CD4-positive, alpha-beta T cell treated with Interleukin-6 at 100 ng/mL for 8 hours (primary cell): ENCODE data around the gene UBL4B.

Experiments
- DNase-seq: peaks from one replicate; pipeline ENCODE4 v3.0.0-alpha.2; 2020; ENCODE audit warnings: mixed read lengths, low spot score

Gene UBL4B

DNA sequence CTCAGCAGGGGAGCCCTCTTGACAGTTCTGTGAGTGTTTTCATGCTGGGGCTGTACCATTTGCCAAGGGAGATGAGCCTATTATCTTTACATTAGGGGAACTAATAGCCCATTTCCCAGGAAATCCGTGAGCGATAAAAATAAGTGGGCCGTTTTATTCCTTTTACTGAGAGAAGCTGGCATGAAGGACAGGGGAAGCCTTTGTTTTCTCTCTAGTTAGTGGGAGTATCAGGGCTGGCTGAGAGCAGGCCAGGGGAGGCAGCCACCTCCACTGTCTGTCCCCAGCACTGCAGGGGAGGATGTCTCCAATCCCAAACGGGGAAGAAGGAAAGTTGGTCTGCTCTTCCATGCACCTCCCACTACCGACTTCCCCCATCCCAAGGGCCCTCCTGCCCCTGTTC, 2.5 kb downstream of the UBL4B start:
- DNase-seq, result no peak

DNA sequence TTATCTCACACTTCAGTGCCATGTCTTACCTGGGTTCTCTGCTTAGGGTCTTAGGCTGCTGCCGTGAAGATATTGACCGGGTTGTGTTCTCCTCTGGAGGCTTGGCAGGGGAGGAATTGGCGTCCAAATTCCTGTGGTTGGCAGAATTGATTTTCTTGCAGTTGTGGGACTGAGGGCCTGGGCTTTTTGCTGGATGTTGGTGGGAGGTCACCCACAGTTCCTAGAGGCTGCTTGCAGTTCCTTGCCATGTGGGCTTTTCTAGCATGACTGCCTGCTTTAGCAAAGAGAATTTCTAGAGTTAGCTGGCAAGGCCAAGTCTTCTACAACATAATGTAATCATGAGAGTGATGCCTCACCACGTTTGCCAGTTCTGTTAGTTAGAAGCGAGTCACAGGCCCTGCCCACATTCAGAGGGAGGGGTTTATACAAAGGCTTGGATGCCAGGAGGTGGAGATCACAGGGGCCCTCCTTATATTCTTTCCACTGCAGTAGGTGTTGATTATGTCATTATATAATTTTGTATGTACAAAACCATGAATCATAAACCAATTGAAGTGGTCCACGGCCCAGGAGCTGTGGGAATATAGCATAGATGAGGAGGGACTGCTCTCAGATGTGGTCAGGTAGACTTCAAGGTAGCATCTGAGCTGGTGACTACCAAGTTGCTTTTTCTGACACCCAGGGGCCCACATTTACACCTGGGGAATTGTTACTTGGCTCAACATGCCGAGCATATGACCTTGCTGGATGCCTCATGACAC, 6.6 kb downstream of the UBL4B start:
- DNase-seq, result no peak

DNA sequence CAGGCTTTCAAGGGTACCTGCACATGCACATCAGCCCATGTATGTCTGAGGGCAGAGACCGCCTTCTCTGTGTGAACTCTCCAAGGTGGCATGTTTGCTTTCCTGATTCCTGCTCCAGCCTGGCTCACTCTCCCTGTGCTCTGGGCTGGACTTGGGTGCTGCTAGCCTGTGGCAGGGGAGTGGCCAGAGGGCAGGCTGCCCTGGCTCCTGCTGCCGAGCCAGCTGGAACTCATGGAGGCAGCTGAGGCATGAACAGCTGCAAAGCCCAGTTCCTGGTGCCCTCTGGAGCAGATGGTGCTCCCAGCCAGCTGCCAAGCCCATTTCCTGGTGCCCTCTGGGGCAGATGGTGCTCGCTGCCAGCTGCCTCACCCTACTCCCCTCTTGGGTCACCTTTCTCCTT, 7.6 kb downstream of the UBL4B start:
- no peak for DNase-seq

DNA sequence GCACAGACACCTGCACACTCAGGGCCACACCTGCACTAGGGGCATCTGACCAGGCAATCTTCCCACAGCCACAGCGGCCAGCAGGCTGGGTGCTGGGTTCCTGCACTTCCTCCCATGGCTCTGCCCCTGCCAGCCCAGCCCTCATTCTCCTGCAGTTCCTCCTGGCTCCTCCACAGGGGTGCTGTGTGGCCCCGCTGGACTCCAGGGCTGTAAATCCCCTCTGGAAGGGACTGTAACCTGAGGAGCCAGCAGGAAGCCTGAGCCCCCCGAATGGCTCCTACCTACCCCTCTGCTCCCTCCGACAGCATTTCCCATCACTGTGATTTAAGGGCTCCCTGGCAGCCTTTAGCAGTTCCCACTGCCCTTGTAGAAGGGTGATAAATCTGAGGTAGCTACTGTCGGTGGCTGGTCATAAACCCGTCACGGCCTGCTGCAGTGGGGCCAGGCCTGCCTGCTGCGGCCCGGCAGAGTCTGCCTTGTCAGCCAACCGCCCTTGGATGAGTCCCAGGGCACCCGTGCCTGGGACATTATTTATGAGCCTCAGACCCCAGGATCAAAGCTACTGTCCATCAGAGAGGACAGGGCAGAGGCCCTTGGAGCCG, 8.8 kb downstream of the UBL4B start:
- DNase-seq, result no peak

DNA sequence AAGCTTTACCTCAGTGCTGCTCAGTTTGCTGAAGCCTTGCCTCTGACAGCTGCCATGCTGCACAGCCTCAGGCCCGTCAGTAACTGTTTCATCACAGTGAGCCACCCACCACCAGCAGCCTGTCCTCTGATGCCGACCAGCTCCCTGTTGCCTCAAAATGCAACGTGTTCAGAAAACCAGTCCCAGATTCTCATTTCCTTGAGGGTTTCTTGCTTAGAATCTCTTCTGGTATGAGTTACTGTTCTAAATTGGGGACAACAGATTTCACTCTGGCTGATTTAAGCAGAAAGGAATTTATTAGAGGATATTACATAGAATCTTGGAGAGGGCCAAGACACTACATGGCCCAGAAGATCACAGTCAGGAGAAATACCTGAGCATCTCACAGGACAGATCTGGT, 11.0 kb downstream of the UBL4B start:
- no peak for DNase-seq

DNA sequence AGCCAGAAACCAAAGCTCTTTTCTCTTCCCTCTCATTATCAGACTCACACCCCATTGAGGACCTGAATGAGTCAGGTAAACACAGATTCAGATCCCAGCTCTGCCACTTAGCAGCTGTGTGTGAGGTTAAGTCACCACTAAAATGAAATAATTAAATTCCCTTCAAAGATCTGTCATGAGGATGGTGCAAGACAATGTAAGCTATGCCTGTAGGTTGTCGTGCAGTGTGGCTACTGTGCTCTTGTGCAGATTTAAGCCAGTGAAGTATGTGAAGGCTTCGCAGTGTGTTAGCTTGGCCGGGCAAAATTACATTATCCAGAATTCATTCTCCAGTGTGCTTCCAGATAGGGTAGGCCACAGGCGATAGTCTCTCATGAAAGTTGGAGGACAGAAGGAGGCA, 13.6 kb downstream of the UBL4B start:
- DNase-seq, result no peak

DNA sequence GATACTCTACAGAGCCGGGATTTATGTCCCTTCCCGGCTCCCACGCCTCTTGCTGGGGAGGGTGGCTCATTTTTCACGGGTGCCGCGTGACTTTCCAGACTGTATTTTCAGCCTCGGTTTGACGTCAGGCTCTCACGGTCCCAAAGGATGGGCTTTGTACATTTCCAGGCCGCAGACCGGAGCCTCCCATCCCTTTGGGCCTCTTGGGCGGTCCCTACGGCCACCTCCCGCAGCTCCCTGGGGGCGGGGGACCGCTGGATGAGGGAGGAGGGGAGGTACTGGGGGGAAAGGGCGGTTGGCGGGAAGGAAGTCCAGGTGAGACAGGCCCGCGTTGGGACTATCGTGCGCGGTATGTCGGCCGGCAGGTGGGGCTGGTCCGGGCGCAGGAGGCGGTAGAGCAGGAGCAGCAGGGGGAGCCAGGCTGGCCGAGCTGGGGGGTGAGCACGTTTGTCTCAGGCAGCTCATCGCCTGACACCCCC, 17.9 kb downstream of the UBL4B start:
- DNase-seq, result no peak

DNA sequence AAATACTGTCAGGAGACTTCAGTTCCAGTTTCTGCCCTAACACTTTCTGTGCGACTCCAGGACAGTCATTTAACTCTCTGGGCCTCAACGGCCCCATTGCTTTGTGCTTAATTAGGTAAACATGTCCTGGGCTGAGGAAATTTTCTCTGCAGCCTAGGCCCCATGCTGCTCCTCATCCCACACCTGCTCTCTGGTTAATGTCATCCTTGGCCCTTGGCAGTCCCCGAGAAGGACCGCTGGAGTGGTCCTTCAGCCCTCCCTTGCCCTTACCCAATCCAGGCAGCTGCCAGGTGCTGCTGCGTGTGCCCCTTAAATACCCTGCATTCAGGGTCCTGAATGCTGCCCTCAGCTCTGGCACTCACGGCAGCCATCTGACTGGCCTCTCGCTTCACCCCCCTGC, 18.7 kb downstream of the UBL4B start:
- no peak for DNase-seq

DNA sequence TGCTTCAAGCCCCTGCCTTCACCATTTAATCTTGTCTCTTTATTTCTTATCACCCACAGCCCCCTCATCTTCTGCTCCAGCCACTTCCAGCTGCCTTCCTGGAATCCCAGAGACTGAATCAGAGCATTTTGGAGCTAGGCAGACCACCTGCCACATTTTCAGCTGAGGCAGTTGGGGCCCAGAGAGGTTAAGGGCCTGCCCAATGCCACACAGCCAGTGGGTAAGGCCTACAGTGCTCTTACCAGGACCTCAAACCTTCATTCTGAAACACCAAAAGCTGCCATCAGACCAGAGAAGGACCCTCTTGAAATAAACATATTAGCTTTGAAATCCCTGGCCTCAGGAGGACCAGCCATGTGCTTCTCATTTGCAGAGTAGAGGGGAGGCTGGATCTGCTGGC, 20.4 kb downstream of the UBL4B start:
- DNase-seq, result no peak

DNA sequence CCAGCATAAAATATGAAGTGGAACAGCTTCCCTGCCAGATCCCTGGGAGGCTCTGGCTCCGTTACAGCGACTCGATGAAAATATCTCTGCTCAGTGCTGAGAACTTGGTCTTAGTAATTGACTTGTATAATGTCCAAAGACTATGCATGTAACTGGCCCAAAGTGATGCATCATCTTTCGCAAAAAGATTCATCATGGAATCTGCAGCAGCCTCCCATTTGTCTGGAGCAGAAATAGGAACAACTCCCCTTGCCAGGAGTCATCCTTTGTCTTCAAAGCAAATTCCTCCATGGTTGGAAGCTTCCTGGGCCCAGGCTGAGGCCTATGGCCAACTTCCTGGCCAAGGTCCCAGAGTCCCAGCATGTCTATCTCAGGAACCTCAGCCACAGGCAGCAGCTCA, 21.2 kb downstream of the UBL4B start:
- no peak for DNase-seq

DNA sequence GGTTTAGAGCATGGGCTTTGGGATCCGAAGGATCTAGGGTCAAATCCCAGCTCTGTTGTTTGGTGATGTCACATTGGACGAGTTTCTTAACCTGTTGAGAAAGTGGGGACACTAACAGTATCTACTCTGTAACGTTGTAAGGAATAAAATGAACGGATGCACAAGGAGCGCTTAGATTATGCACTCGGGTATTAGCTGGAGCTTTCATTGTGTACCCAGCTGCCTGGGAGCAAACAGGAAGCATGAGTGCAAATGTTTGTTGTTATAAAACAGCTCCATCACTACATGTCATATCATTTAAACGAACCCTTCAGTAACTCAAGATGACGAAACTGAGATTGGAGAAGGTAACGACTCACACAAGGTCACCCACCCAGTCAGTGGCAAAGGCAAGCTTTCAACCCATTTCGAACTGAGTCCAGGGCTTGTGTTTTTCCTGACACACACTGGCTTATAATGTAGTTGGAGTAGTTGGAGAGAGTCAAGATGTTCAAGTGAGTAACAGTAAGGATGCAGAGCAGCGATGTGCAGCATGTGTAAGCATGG, 21.9 kb downstream of the UBL4B start:
- DNase-seq, result no peak

DNA sequence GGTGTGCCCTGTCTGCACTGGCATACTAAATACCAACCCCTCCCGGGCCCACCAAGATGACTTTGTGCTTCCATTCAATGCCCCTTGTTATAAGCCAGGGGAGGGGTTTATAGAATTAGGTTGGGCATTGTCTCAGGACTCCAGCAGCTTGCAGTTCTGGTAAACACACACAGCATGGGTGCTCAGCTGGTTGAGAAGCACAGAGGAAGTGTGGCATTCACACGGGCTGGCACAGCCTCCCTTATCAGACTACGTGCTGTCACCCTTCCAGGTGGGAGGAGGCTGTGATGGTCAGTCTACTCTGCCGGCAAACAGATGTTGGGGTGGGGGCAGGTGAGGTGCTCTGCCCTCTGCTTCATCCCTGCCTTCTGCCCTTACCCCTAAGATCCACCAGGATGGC, 23.0 kb downstream of the UBL4B start:
- no peak for DNase-seq

DNA sequence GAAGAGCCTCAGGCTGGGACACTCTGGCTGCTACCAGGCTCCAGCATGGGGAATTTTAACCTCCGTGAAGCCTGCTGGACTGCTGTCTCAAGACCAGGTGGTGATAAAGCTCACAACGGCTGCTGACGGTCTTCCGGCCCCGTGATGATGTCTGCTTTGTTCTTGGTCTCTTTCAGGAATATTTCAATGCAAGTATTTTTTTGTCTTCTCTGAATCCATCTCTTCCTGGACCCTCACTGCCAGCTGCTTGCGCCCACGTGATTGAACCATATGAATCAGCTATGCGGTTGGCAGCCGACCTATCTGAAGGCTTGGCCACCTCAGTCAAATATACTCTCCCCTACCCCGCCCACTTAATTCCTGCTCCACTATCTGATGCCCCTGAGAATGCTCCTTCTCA, 23.4 kb downstream of the UBL4B start:
- no peak for DNase-seq

DNA sequence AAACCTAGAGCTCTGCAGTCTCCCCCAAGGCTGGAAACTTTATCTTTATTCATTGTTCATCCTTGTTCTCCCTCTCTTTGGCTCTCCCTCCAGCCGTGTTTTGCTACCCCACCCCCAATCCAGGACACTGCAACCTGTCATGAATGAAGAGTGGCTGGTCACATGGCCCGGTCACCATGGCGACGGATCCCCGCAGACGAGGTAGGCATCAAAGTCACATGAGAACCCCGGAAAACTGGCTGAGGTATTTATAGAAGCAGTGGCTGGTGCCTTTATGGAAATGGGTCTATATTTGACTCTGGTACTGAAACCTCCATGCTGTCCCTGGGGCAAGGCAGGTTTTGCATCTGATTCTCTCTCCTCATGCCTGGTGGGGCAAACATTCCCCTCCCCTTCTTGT, 24.7 kb downstream of the UBL4B start:
- no peak for DNase-seq

DNA sequence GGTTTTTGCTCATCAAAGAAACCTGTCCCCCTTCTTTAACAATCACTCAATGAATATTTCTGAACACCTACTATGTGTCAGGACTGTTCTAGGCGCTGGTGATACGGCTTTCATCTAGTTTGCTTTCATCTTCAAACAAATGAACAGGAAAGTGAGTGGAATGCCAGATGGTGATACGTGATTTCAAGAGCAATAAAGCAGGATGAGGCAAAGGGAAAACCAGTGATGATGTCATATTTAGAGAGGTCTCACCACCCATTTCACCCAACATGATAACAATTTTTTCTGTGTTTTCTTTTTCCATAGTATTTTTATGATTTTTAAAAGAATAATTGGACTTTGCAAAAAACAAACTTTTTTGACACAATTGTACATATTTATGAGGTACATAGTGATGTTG, 26.7 kb downstream of the UBL4B start:
- no peak for DNase-seq

DNA sequence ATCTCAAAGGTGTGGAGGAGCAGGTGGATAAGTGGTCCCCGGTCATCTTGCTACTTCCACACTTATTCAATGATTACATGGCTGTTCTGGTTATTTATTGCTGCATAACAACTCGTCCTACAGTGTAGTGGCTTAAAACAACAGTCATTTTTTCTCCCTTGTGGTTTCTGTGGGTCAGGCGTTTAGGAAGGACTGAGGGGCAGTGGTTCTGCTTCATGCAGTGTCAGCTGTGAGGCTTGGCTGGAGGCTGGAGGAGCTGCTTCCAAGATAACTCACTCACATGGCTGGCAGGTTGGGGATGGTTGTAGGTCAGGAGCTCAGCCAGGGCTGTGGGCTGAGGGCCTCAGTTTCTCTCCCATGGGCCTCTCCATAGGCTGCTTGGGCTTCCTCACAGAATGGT, 32.1 kb downstream of the UBL4B start:
- no peak for DNase-seq

DNA sequence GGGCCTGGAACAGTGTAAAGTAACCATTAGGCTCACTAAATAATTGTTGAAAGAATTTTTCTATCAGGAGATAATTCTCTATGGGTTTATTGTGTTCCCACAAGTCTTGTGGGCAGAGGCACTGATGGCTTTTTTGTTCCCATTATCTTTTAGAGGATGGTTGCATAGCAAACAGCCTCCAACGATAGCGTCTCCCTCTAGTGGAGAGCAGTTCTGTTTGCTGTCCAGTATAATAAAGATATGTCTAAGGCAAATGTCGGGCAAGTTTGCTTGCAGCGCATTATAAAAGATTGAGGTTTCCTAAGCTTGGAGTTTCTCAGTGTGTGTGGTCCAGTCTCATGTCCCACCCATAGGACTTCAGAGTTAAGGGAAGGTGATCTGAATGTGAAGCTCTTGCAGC, 36.7 kb downstream of the UBL4B start:
- DNase-seq, result no peak

DNA sequence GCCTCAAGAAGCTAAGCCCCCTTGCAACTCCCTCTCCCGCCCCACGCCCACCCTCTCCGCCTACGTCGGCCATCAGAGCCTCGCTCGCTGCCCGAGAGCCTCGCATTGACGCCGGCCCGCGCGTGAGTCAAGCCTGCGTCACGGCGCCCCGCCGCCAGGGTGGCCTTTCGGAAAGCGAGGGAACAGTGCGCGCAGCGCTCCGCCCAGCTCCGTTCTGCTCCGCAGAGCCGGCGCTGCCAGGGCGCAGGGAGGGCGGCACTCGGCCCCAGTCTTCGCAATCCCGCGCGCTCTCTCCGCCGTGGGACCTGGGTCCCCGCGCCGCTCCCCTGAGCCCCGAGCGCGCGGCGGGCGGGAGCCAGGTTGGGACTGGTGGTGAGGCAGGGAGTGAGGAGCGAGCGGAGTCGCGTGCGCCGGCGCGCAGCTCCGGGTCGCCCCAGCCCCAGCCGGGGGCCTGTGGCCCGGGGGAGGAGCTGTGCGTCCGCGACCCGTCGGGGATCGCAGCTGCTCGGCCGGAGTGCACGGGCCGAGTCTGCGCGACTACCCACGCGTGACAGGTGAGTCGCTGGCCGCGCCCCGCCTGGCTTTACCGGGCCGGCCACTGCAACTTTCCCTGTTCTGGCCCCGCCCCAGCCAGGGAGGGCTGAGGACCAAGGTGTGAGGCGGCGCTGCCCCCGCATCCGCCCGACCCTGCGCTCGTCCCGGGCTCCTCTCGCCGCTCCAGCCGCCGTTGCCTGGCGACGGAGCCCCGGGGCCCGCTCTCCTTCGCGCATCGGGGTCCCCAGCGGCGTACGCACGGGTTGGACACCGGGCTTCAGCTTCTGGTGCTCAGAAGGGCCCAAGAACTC, 38.3 kb downstream of the UBL4B start, which contains the start of gene SLC6A17:
Gene SLC6A17 (plus strand): TSS at position 165 of the 845 bp plus-strand sequence. CDS start 16,436 bp downstream, outside the sequence.
- no peak for DNase-seq

DNA sequence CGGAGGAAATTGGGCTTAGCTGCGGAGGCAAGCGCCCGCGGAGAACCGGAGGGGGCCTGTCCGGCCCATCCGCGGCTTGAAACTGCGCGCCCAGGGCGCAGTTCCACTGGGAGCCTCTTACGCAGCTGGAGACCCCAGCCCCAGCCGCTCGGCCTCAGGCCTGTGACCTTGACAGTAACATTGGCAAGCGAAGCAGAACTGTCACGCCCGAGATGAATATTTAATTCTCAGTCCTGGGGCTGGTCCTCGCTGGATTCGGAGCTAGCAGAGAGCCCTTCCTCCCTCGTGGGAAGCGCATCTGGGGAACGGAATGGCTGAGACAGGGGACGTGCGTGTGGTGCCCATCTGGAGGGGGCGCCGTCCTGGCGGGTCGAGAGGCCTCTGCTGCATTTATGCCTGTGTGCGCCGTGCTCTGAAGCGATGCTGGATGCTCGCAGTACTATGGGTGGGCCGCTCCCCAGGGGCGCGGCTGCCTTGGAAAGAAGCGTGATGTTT, 39.0 kb downstream of the UBL4B start:
- no peak for DNase-seq

DNA sequence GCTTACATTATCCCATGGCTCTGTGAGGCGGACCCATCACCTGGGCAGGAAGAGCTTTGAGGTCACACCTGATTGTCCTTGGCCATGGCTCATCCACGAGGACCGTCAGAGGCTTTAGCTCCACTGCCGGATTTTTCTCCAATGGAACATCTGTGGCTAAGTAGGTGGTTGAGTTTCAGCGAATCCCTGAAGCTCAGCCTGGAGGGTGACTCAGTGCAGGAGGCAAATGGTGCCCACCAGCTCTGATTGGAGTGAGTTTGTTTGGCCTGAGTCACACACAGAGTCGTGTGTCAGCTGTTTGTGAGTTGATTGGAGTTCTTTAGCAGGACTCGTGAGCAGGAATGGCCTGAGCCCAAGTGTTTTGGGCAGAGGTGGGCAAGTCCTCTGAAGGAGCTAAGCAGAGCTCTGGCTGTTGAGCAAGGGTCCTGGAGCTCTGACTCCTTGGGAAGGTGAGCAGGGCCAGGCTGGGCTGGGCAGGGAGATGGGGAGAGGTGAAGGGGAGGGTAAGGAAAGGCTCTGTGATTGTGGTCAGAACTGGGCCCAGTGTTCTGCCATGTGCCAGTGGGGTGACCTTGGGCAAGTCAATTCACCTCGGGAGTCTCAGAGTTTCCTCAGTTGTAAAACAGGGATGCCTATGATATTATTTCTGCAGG, 40.0 kb downstream of the UBL4B start:
- DNase-seq, result no peak

DNA sequence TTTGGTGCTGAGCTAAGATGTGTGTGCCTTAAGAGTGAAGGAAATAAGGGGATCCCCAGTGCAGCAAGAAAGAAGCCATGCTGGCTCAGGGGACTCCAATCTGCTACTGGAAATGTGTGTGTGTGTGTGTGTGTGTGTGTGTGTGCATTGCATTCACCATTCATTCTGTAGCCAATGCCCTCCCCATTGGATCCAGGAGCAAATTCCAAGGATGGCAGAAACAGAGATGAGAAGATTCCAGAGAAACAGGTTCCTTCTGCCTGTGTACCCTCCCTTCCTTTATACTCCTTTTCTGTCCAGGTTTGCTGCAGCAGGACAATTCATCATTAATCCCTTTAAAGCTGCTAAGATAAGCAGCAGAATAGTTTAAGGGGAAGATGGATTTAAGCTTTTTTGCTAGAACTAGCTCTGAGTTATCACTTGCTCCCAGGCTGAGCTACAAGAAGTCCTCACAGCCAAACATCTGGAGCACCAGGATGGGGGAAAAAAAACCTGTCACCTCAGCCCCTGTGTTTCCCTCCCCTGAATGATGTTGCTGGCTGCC, 41.2 kb downstream of the UBL4B start:
- DNase-seq, result no peak
